COR-L47 (cell line): ENCODE results near the gene ZBTB8OS.

Source experiments
- DNase-seq: peaks from one replicate; lab custom pipeline; 2025; lab: John Stamatoyannopoulos, UW

ZBTB8OS gene

DNA sequence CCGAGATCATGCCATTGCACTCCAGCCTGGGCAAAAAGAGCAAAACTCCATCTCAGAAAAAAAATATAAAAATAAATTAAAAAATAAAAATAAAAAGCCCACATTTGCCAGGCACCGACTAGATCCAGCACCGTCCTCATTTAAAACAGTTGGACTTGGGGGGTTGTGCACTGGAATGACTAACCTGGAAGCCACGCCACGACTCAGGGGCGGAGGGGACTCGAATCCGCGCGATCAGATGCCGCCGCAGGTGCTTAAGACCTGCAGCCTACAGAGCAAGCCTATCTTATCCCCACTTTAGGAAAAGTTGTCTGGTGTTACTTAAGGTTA lies 38.5 kb downstream of the ZBTB8OS start:
- no peak for DNase-seq

- DNase-seq: no peak
Observed at GRCh38 chr1:32609180-32609579, 41.2 kb downstream of the ZBTB8OS start.

DNA sequence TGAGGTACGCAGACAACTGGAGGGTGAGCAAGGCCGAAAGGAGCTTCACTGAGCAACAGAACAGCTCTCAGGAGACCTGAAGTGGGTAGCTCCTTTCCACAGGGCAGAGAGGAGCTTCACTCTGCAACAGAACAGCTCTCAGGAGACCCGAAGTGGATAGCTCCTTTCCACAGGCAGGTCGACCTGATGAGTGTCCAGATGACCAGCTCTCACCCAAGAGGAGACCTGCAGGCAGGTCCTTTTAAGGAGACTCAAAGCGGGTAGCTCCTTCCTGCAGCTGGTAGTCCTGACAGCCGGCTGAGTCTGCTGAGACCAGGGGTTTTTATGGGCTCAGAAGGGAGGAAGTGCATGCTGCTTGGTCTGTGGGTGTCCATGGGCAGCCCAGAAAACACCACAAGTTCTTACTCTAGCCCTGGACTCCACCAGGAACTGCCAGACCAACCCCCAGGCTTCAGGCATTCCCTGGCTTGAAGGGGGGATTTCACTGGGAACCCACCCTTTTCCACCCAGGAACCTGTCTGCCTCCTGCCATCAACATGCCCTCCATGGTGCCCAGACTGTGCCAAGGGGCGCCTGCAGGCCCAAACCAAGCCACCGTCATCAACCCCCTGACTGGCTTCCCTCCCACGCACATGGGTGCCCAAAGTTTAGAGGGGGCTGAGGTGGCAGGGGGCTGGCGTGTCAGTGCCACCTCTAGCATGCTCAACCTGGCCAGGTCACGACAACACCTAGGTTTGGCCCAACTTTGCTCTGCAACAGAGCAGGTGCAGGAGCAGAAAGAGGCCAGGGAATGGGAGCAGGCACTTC lies 43.6 kb downstream of the ZBTB8OS start:
- no peak for DNase-seq

DNA sequence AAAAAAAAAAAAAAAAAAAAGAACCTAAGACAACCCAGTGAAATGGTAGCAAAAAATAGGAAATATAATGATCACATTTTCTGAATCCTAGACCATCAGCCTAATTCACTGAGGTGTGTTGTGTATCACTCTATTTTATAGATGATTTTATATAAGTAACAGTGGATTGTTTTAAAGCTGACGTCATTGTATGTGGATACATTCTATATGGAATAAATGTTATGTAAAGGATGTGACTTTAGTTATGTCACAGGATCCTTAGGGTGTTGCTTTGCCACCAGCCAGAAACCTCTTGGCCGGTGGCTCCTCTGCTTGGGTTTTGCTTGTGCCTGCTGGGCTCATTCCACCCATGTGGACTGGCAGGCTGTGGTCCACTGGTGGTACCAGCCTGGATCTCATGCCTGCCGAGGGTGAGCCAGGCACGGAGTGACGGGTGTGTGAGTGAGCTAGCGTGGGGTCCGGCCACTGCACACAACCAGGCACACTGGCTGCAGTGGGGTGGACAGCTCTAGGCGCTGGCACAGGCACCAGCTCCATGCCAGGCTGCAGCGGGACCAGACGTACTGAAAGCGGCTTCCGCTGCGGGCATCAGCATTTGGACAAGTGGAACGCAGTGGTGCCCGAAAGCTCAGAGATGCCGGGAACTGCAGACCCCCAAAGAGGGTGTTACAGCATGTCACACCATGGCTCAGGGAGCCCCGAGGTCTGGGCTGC lies 44.5 kb downstream of the ZBTB8OS start:
- DNase-seq: no peak

DNA sequence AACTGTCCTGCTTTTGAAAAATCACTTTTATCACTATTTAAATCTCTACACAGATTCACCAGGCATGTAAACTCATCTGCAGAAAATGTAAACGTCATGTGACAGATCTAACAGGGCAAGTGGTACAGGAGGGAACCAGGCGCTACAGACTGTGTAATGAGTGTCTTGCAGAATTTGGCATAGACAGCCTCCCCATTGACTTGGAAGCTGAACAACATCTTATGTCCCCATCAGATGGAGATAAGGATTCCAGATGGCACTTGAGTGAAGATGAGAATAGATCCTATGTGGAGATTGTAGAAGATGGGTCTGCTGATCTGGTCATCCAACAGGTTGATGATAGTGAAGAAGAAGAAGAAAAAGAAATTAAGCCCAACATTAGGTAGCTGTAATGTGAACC lies 50.3 kb downstream of the ZBTB8OS start:
- DNase-seq: no peak

DNA sequence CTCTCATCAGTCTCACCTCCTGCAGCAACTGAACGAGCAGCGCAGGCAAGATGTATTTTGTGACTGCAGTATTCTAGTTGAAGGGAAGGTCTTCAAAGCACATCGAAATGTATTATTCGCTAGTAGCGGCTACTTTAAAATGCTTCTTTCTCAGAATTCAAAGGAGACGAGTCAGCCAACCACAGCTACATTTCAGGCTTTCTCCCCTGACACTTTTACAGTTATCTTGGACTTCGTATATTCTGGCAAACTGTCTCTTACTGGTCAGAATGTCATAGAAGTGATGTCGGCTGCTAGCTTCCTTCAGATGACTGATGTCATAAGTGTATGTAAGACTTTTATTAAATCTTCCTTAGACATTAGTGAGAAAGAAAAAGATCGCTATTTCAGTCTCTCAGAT lies 57.4 kb downstream of the ZBTB8OS start:
- DNase-seq: no peak

DNA sequence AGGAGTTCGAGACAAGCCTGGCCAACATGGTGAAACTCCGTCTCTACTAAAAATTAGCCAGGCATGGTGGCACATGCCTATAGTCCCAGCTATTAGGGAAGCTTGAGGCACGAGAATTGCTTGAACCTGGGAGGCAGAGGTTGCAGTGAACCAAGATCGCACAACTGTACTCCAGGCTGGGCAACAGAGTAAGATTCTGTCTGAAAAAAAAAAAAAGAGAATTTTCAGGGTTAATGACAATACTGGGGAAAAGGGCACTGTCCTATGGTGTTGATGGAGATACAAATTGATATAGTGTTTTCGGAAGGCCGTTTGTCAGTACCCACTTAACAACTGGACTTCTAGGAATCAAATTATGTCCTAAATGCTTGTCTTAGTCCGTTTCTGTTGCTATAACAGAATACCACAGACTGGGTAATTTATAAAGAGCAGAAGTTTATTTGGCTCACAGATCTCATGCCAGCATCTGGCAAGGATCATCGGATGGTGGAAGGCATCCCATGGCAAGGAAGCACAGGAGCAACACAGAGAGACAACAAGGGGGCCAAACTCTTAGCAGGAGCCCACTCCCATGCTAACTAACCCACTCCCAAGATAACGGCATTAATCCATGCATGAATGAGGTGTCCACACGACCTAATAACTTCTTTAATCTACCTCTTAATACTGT lies 69.9 kb downstream of the ZBTB8OS start:
- DNase-seq: no peak
